Neural progenitor cell (in vitro differentiated cells): Measurements from ENCODE around the gene ZFP1. TPM values are rescaled to one million over a fixed set of nuclear protein-coding genes. Genes with fewer than 3 reads are reported as not detected.
A peak's percentile ranks its signal among the peaks of the same experiment; 100 is the strongest.

Source experiments
- DNase-seq: peaks from one replicate; pipeline ENCODE4 v3.0.0-alpha.2; 2016; ENCODE audit warnings: low spot score
- H2AFZ ChIP-seq: fragments of 200-600 bp; sonication (generic); replicated peaks from 2 replicates; pipeline ENCODE4 v1.6.1; 2016; ENCODE audit warnings: antibody characterized with exemption
- H3F3A ChIP-seq: fragments of 200-600 bp; sonication (generic); 2 replicates; pipeline ENCODE4 v1.6.1; 2016; ENCODE audit warnings: antibody characterized with exemption, low read depth
- H3K27ac ChIP-seq: fragments of 200-600 bp; sonication (generic); 2 replicates; pipeline ENCODE4 v1.5.1; 2016; ENCODE audit warnings: mild to moderate bottlenecking
- H3K27me3 ChIP-seq: fragments of 200-600 bp; sonication (generic); 2 replicates; pipeline ENCODE4 v1.6.1; 2016; ENCODE audit warnings: mild to moderate bottlenecking, moderate library complexity
- H3K36me3 ChIP-seq: fragments of 200-600 bp; sonication (generic); 2 replicates; pipeline ENCODE4 v1.5.1; 2016
- H3K4me1 ChIP-seq: fragments of 200-600 bp; sonication (generic); 2 replicates; pipeline ENCODE4 v1.6.1; 2016; ENCODE audit warnings: mixed run types
- H3K4me2 ChIP-seq: fragments of 200-600 bp; sonication (generic); 2 replicates; pipeline ENCODE4 v1.6.1; 2016
- H3K4me3 ChIP-seq: fragments of 200-600 bp; sonication (generic); 2 replicates; pipeline ENCODE4 v1.5.1; 2016
- H3K79me2 ChIP-seq: fragments of 200-600 bp; sonication (generic); 2 replicates; pipeline ENCODE4 v1.6.1; 2016; ENCODE audit warnings: low read depth
- H3K9ac ChIP-seq: fragments of 200-600 bp; sonication (generic); 2 replicates; pipeline ENCODE4 v1.6.1; 2016
- H3K9me3 ChIP-seq: fragments of 200-600 bp; sonication (generic); 2 replicates; pipeline ENCODE4 v1.5.1; 2016; ENCODE audit warnings: low read depth
- H4K20me1 ChIP-seq: fragments of 200-600 bp; sonication (generic); 2 replicates; pipeline ENCODE4 v1.6.1; 2016; ENCODE audit warnings: low read depth
- H3K27ac Mint-ChIP-seq: 3 replicates; pipeline ENCODE4 v1.8.0; 2021; ENCODE audit warnings: mixed read lengths
- H3K27me3 Mint-ChIP-seq: 2 replicates; pipeline ENCODE4 v1.8.0; 2022; ENCODE audit warnings: low read depth, mild to moderate bottlenecking, inconsistent platforms, moderate library complexity, mixed read lengths; ENCODE audit not compliant: insufficient read depth
- H3K36me3 Mint-ChIP-seq: 3 replicates; pipeline ENCODE4 v1.8.0; 2021; ENCODE audit warnings: mixed read lengths
- H3K4me1 Mint-ChIP-seq: 3 replicates; pipeline ENCODE4 v1.8.0; 2021; ENCODE audit warnings: mixed read lengths
- H3K4me3 Mint-ChIP-seq: 3 replicates; pipeline ENCODE4 v1.8.0; 2021; ENCODE audit warnings: mild to moderate bottlenecking, moderate library complexity, mixed read lengths
- H3K9me3 Mint-ChIP-seq: 3 replicates; pipeline ENCODE4 v1.8.0; 2020; ENCODE audit warnings: mixed read lengths
- CTCF ChIP-seq: fragments of 200-600 bp; sonication (generic); IDR thresholded peaks from 2 replicates; pipeline ENCODE4 v1.5.1; 2017; ENCODE audit warnings: antibody characterized with exemption, mild to moderate bottlenecking
- EZH2 ChIP-seq: fragments of 200-600 bp; sonication (generic); IDR thresholded peaks from 2 replicates; pipeline ENCODE4 v1.6.1; 2017; ENCODE audit warnings: antibody characterized with exemption, mild to moderate bottlenecking, moderate library complexity
- EZH2phosphoT487 ChIP-seq: fragments of 200-600 bp; sonication (generic); IDR thresholded peaks from 2 replicates; pipeline ENCODE4 v1.6.1; 2017; ENCODE audit warnings: antibody characterized with exemption
- total RNA-seq: library from RNA; depleted of rRNA; stranded (reverse); fragments of >200 nt; gene quantifications from 2 replicates; pipeline ENCODE4 v1.2.3, GENCODE V29; 2015; ENCODE audit warnings: low replicate concordance

The ZFP1 gene
- total RNA-seq, 1 donor from 2014 or later: 35.4 TPM

DNA sequence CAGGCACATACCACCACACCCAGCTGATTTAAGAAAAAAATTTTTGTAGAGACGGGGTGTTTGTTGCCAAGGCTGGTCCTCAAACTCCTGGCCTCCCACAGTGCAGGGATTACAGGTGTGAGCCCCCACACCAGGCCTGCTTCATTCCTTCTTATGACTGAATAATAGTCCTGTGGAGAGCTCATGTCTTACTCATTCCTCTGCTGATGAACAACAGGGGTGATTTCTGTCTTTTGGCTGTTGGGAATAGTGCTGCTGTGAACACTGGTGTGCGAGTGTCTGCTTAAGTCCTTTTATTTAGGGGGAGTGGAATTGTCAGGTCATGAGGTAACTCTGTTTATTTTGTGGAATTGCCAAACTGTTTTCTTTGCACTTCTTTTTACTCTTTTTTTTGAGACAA lies 67.8 kb downstream of the ZFP1 start:
- Histone ChIP-seq H3K4me1 (no peaks in the 10 kb centered on the region), H3K27ac (no peak overlapping the region), H2AFZ (no peak overlapping the region), H3K9ac (no peak overlapping the region), H3K79me2 (no peaks in the 10 kb centered on the region), H3K4me3 (no peak overlapping the region), H4K20me1 (no peaks in the 10 kb centered on the region), H3K36me3 (no peaks in the 10 kb centered on the region), H3K9me3 (no peaks in the 10 kb centered on the region), H3K27me3 (no peaks in the 10 kb centered on the region), H3K4me2 (no peak overlapping the region), H3F3A (no peaks in the 10 kb centered on the region)
- no peak overlapping the region for H3K4me3 Mint-ChIP-seq
- peaks cover 7% of the 10 kb centered on the region for H3K27me3 Mint-ChIP-seq
- peak overlapping the region; percentile 66 for H3K27ac Mint-ChIP-seq
- no peaks in the 10 kb centered on the region for H3K36me3 Mint-ChIP-seq
- peaks cover 17% of the 10 kb centered on the region for H3K4me1 Mint-ChIP-seq
- no peaks in the 10 kb centered on the region for H3K9me3 Mint-ChIP-seq
- no peak for DNase-seq
- TF ChIP-seq EZH2 (no peak), CTCF (no peak), EZH2phosphoT487 (no peak)

DNA sequence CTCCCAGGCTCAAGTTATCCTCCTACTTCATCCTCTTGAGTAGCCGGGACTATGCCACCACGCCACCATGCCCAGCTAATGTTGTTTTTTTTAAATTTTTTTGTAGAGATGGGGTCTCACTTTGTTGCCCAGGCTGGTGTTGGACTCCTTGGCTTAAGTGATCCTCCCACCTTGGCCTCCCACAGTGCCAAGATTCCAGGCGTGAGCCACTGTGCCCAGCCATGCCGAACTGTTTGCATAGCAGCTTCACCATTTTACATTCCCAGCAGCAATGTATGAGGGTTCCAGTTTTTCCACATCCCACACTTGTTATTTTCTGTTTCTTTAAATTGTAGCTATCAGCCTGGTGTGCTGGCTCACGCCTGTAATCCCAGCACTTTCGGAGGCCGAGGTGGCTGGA lies 68.3 kb downstream of the ZFP1 start:
- no peak overlapping the region for H2AFZ ChIP-seq
- Mint-ChIP-seq H3K27me3 (peaks cover 7% of the 10 kb centered on the region), H3K27ac (no peak overlapping the region), H3K36me3 (no peaks in the 10 kb centered on the region), H3K4me3 (no peak overlapping the region), H3K4me1 (peaks cover 17% of the 10 kb centered on the region), H3K9me3 (no peaks in the 10 kb centered on the region)
- H3K9me3 ChIP-seq: no peaks in the 10 kb centered on the region
- no peaks in the 10 kb centered on the region for H3K79me2 ChIP-seq
- no peak overlapping the region for H3K4me3 ChIP-seq
- H3K27me3 ChIP-seq: no peaks in the 10 kb centered on the region
- H3K36me3 ChIP-seq: no peaks in the 10 kb centered on the region
- no peak overlapping the region for H3K9ac ChIP-seq
- no peak overlapping the region for H3K27ac ChIP-seq
- H3K4me1 ChIP-seq: no peaks in the 10 kb centered on the region
- DNase-seq: no peak
- H3F3A ChIP-seq: no peaks in the 10 kb centered on the region
- H4K20me1 ChIP-seq: no peaks in the 10 kb centered on the region
- no peak overlapping the region for H3K4me2 ChIP-seq
- TF ChIP-seq EZH2 (no peak), CTCF (no peak), EZH2phosphoT487 (no peak)

- no peaks in the 10 kb centered on the region for H3F3A ChIP-seq
- no peaks in the 10 kb centered on the region for H3K9me3 Mint-ChIP-seq
- no peak overlapping the region for H3K4me3 ChIP-seq
- TF ChIP-seq EZH2phosphoT487: no peak
- no peak for TF ChIP-seq EZH2
- TF ChIP-seq CTCF: no peak
- peaks cover 11% of the 10 kb centered on the region for H3K4me1 Mint-ChIP-seq
- H4K20me1 ChIP-seq: no peaks in the 10 kb centered on the region
- H3K27ac Mint-ChIP-seq: no peak overlapping the region
- H3K4me2 ChIP-seq: no peak overlapping the region
- no peaks in the 10 kb centered on the region for H3K27me3 ChIP-seq
- H3K27ac ChIP-seq: no peak overlapping the region
- no peaks in the 10 kb centered on the region for H3K4me1 ChIP-seq
- H3K4me3 Mint-ChIP-seq: no peak overlapping the region
- no peak for DNase-seq
- no peaks in the 10 kb centered on the region for H3K79me2 ChIP-seq
- no peak overlapping the region for H3K9ac ChIP-seq
- H3K9me3 ChIP-seq: no peaks in the 10 kb centered on the region
- H3K27me3 Mint-ChIP-seq: peaks cover 5% of the 10 kb centered on the region
- no peak overlapping the region for H2AFZ ChIP-seq
- no peaks in the 10 kb centered on the region for H3K36me3 Mint-ChIP-seq
- no peaks in the 10 kb centered on the region for H3K36me3 ChIP-seq
Measured at GRCh38 chr16:75217389-75217851, 69.1 kb downstream of the ZFP1 start.
